RPMI7951 (cell line): Measurements from ENCODE around the gene CCNA1. TPM values are rescaled to one million over a fixed set of nuclear protein-coding genes. Genes with fewer than 3 reads are reported as not detected.

Experiments used
- DNase-seq: peaks from one replicate; pipeline ENCODE4 v3.0.0-alpha.2; 2012; ENCODE audit warnings: low read depth
- total RNA-seq: library from RNA; depleted of rRNA; stranded (reverse); fragments of >200 nt; shearing (Covaris generic); gene quantifications from 2 replicates; pipeline ENCODE4 v1.2.3, GENCODE V29; 2014; rRNA removed

CCNA1 gene
- total RNA-seq: 0.96 and 2.9 TPM in 2 replicates

DNA sequence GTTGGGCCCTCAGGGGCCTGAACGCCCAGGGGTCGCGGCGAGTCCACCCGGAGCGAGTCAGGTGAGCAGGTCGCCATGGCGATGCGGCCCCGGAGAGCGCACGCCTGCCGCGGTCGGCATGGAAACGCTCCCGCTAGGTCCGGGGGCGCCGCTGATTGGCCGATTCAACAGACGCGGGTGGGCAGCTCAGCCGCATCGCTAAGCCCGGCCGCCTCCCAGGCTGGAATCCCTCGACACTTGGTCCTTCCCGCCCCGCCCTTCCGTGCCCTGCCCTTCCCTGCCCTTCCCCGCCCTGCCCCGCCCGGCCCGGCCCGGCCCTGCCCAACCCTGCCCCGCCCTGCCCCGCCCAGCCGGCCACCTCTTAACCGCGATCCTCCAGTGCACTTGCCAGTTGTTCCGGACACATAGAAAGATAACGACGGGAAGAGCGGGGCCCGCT lies at the start of gene CCNA1:
Gene CCNA1 (plus strand): TSS at position 390 of the 439 bp plus-strand sequence. CDS start 562 bp downstream, outside the sequence.
- DNase-seq: peak; percentile 63

DNA sequence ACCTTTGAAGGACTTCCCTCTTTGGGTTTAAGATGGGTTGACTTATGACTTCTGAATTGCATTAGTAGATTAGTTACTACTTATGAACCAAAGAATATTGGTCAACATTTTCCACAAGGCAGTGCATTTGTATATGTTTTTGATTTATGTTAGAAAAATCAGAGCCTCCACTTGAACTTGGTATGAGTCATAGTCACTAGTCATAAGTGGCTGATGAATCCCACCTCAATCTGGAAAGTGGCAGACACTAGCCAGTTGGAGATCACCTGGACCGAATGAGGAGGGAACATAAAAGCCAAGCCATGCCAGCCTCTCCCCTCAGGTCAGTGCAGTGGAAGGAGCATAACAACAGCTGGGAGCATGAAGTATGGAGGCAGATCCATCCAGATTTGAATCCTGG lies 46.8 kb upstream of the CCNA1 start:
- DNase-seq: peak; percentile 11

DNA sequence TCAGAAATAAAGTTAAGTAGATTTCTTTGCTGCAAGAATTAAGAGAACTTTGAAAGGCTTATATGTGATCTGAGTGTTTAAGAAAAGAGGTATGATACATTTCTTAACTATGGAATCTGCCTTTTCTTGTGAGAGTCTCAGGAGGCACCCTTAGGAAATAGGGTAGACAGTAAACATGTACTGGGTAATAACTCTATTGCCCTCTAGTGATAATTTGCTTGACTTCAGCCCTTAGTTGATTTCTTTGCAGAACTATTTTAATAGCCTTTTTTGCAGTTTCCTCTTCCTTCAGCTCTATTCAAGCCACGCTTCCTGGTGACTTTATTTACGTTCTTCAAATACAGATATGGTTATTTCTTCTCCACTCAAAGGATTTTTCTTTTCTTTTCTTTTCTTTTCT lies 37.0 kb upstream of the CCNA1 start:
- peak; percentile 51 for DNase-seq

DNA sequence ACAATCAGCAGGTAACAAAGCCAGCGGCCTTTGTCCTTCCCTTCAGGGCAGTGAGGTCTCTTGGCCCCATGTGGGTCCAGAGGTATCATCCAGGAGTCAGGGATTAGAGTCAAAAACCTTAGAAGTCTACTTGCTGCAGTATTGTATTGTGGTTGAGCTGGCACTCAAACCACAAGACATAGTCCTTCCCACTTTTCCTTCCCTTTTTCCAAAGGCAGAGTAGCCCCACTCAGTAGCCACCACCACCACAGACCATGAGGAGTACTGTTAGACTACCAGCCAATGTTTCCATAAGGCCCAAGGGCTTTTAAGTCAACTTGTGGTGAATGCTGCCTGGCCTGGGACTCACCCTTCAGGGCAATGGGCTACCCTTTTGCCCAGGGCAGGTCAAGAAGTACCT lies 27.1 kb upstream of the CCNA1 start:
- DNase-seq: no peak

DNA sequence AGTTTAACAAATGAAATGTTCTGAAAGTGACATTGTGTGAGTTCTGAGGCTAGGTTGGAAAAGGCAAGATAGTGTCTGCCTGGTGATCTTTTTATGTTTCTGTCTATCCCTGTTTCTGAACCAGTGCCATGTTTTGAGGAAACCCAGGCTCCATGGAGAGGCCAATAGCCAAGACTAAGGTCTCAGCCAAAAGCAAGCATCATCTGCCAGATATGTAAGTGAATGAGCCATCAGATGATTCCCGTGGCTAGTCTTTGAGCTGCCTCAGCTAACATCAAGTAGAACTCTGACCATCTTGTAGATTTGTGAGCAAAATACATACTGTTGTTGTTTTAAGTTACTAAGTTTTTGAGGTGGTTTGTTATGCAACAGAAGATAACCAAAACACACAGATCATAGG lies 19.6 kb upstream of the CCNA1 start:
- DNase-seq: no peak

DNA sequence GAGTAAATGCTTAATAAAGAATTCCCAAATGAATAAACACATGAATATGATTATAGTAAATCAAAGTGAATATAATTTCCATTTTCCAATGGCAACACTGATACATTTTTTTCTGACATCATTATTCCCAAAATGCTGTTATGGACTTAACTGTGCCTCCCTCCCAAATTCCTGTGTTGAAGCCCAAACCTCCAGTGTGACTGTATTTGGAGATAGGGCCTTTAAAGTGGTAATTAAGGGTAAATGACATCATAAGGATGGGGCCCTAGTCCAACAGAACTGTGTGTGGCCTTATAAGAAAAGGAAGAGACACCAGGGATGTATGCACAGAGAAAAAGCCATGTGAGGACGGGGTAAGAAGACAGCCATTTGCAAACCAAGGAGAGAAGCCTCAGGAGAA lies 19.1 kb upstream of the CCNA1 start:
- DNase-seq: no peak

DNA sequence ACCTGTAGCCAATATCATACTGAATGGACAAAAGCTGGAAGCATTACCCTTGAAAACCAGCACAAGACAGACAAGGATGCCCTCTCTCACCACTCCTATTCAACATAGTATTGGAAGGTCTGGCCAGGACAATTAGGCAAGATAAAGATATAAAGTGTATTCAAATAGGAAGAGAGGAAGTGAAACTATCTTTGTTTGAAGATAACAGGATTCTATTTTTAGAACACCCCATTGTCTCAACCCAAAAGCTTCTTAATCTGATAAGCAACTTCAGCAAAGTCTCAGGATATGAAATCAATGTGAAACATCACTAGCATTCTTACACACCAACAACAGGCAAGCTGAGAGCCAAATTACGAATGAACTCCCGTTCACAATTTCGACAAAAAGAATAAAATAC lies 17.8 kb upstream of the CCNA1 start:
- no peak for DNase-seq

DNA sequence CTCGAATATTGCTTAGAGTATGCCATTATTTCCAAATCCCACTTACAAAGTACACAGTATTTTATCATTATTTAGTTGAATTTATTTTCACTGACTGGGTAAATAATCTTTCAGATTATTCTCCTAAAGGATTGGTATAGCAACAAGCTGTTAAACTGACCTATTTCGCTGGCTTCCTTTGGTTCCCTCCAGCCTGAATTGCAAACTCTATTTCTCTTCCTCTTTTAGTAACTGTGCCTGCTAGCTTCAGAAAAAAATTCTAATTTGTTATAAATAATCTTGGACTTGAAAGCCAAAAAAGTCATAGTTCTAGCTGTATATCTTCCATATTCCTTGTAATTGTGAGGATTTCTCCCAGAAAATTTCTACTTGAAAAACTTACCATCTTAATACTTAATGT lies 15.0 kb upstream of the CCNA1 start:
- DNase-seq: no peak

DNA sequence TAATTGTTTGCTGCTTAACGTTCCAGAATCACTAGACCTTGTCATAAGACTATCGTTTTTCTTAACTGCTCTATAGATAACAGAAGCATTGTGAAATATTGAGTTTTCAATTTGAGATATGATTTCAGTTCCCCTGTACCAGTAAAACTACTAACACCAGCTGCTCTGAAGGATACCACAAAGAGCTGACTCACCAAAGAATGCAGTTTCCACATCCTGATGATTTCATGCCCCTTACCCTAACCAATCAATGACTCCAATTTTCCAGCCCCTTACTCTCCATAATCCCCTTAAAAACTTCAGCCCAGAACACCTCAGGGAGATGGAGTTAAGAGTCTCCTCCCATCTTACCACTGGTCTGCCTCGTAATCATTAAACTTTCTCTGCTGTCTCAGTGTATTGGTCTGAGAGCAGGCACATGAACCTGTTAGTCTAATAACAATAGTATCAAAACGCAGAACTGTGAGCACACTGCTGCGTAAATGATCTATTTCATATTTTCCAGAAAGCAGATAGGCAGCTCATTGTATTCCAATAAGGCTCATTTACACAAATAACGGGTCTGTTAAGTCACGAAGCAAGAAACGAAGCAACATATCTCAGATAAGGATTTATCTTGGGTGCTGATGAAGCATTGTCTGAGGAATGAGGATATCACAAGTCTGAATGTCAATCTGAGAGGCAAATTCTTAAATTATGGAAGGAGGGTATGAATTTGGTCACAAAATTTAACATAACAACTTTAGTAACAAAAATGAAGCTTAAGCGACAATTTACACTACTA lies 14.1 kb upstream of the CCNA1 start:
- peak; percentile 56 for DNase-seq

DNA sequence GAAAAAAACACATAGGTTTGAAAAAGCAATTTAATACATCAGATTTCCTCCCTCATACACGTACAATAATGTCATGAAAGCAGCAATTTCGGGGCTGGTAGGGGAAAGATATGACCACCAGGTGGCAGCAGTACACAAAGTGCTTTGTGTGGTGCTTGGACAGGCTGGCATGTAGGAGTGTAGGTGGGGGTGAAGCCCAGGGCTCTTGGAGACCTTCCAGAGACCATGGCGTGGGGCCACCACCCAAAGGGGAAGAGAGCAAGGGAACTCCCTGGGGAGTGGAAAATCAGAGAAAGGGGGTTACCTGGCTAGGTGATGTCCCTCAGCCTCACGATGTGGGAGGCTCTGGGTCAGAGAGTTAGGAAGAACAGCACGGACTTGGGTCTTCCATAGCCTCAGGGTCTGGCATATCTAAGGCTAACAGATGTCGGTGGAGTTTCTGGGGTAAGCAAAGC lies 11.8 kb upstream of the CCNA1 start:
- DNase-seq: peak; percentile 71

DNA sequence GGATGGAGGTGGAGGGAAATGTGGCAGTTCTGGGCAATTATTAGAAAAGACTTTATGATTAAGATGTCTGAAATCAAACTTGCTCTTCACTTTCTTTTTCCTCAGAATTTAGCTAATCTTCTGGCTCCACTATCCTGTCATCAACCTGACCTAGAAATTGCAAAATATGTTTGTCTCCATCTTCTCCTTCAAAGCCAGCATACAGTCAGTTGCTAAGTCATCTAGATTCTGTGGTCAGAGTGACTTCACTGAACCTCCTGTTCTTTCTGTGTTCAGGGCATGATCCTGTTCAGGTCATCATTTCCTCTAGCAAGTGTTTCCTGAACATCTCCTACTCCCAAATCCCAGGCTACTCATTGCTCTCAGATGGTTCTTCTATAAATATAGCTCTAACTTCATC lies 10.8 kb upstream of the CCNA1 start:
- DNase-seq: peak; percentile 17

DNA sequence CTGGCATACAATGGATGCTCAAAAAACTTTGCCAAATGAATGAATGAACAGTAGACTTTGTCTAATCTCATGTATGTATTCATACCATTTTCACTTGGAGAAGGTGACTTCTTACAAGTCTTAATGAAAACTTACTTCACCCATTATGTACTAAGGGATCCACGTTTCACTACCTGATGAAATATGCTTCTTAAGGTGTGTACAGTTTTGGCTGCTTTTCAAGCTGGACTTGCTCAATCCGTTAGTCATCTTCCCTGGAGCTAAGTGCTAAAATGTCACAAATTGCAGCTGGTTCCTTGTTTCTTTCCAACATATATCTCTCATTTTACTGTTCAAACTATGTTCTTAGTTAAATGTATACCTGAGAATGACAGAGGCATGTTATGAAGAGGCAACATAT lies 4.2 kb upstream of the CCNA1 start:
- DNase-seq: peak; percentile 16

DNA sequence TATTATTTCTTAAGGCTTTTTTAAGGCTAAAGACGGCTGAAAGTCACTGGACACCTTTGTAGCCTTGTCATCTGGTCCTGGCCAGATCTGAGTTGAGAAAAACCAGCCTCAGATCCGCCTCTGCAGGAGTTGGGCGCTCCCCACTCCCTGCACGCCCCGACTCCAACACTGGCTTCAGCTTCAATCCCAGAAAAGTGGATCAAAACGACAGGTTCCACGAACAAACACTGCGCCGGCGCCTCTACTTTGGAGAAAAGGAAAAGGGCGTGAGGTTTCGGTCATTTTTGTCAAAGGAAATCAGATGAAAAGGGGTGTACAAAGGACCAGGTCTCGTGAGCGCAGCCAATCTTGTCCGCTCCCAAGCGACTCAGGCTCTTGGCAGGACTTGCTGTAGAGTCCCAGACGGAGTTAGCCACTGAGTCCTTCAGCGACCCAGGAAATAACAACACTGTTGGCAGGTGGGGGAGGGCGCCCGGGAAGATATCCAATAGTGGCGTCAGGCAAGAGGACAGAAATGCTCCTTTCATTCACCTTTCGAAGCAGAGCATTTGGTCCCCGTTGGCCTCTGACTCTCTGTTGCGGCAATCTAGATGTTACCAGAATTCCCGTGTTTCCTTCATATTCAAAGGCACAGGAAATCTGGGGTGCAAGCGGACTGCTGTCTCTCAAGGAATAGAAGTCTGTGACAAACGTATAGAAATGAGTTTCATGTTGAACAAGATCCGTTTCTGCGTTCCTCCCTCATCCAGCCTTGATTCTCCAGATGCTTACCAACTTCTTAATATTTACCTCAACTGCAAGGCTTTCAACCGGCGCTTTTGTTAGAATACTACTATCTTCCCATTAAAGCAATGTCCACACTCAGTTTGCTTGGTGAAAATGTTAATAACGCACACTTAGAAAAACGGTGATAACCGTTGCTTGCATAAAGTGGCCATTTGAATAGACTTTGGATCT lies 1.8 kb upstream of the CCNA1 start:
- no peak for DNase-seq

DNA sequence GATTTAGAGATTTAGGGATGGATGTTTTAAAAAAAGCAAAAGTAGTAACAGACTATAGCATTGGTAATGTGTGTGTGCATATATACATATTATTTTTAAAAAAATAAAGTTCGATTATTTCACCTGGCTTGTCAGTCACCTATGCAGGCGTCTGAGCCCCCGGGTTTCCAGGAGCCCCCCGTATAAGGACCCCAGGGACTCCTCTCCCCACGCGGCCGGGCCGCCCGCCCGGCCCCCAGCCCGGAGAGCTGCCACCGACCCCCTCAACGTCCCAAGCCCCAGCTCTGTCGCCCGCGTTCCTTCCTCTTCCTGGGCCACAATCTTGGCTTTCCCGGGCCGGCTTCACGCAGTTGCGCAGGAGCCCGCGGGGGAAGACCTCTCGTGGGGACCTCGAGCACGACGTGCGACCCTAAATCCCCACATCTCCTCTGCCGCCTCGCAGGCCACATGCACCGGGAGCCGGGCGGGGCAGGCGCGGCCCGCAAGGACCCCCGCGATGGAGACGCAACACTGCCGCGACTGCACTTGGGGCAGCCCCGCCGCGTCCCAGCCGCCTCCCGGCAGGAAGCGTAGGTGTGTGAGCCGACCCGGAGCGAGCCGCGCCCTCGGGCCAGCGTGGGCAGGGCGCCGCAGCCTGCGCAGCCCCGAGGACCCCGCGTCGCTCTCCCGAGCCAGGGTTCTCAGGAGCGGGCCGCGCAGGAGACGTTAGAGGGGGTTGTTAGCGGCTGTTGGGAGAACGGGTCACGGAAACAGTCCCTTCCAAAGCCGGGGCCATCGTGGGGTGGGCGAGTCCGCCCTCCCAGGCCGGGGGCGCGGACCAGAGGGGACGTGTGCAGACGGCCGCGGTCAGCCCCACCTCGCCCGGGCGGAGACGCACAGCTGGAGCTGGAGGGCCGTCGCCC lies 840 bp upstream of the CCNA1 start:
- DNase-seq: no peak

DNA sequence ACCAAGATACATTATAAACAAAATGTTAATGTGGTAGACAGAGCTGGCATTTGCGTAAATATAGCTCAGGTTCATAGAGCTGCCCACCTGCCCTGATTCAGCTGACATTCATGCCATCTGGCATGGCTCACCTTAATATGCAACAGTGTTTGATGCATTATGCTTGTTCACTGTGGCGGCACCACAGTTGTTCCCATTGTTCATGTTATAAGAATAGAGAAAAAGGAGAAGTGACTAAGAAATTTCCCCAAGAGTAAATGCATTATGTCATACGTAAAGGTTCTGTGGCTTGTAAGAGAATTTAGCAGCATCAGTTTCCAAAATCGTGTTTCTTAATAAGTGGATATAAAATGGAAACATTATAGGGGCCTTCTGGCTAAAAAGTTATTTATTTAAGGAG lies 4.5 kb downstream of the CCNA1 start:
- DNase-seq: no peak

DNA sequence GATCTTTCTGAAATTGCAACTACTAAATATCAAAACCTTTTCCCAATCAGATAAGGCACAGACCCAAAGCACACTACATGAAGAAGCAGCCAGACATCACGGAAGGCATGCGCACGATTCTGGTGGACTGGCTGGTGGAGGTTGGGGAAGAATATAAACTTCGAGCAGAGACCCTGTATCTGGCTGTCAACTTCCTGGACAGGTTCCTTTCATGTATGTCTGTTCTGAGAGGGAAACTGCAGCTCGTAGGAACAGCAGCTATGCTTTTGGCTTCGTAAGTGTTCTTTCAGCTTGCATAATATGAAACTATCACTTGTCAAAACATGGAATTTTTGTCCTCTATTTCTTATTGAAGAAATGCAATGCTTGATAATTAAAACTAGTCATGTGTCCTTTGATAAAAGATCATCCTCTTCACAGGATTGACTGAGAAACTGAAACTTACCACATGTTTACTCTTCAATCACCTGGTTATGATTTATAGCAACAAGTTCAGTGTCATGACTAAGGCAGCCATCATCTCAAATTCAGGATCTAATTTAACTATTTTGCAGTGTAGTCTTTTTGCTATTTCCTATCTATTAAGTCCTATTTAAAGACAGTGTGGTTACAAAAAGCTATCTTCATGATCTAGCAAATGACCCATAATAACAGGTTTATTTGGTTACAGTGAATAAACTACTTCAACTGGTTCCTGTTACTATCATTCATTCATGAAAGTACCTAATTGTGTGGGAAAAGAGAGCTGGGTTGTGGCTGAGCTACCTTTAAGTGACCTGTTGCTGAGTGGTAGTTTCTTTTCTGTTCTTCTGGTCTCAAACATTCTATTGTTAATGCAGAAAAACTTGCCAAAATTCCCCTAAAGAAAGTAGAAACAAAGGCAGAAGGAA lies 6.5 kb downstream of the CCNA1 start:
- no peak for DNase-seq

DNA sequence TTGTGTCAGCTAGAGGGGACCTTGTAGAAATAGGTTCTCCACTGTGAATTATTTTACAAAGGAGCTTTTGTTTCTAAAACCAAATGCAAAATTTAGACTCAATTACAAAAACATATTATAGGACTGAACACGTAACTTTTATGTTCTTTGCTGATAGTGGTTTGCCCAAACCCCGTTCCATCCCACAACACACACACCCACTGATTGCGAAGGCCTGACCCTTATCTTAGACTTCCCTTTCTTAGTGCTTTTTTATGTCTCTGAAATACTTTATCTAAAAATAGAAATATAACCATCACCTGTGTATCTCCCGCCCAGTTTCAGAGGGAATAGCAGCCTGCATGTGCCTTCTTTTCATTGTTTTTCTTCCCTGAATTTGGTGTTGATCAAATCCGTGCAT lies 13.0 kb downstream of the CCNA1 start:
- no peak for DNase-seq

DNA sequence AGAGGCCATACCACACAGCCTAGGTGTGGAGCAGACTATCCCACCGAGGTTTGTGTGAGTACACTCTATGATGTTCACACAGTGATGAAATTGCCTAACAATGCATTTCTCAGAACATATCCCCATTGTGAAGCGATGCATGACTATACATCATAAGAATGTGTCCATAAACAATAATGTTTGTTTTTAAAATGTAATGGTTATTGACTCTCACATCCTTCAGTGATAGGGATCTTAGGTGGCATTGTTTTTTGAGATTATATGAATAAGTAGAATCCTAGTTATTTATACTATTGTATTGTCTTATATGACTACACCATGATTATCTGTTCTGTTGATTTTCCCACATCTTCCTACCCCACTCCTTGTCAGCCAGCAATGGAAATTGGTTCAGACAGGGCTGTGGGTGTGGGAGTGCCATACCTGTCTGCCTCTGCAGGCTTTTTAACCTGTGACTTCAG lies 13.6 kb downstream of the CCNA1 start:
- DNase-seq: no peak

DNA sequence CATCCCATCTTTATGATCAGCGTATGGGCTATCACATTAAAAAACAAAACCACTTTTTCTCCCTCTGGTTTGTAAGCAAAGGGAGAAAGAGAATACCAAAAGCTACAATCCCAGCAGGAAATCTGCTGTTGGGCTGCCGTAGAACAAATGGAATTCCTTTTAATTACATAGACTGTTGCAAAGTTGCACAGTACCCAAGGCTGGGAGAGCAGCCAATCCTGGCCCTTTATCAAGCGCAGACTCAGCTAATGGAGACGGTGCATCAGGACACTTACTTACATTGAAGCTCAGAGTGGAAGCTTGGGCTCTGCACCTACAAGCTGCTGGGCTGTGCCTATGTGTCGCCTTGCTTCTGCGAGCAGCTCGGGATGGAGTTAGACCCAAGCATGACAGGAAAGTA lies 15.2 kb downstream of the CCNA1 start:
- DNase-seq: no peak

DNA sequence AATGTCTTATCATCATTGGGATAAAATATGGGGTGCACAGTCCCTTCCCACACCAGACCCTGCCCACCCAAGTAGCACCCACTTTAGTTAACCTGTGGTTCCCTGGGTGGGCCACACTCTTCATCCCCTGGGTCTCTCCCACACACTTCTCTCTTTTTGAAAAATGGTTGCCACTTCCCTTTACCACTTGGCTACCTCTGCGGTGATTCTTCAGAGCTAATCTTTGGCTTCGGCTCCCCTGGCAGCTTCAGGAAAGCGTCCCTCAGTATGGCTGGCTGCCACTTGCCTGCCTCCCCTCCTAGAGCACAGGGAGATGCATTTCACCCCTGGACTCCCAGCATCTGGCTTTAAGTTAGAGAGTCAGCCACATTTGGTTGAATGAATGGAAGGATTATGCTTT lies 18.2 kb downstream of the CCNA1 start:
- no peak for DNase-seq
